Activated CD8-positive, alpha-beta T cell treated with anti-CD3 and anti-CD28 coated beads for 36 hours (primary cell): ENCODE measurements around the gene FUBP3. TPM values are rescaled to one million over a fixed set of nuclear protein-coding genes. Genes with fewer than 3 reads are reported as not detected.
"Not testable (repeated sequence)": the region's sequence is repeated elsewhere in the genome, so short reads cannot be mapped to it uniquely, and the experiment has no call there.

Source experiments
- ATAC-seq: fragments of 200-7000 bp; cut with Tn5 transposase; one replicate; pipeline ENCODE4 v1.10.0; 2021; ENCODE audit warnings: mild to moderate bottlenecking, moderate library complexity
- CTCF ChIA-PET: fragments of 350-600 bp; sonication (Branson Sonifier 250); formaldehyde crosslinking; loops from one replicate; lab custom pipeline; 2021; ENCODE audit warnings: antibody characterized with exemption; lab: Charles Lee
- POLR2A ChIA-PET: fragments of 350-600 bp; sonication (Branson Sonifier 250); formaldehyde crosslinking; loops from one replicate; lab custom pipeline; 2021; ENCODE audit warnings: antibody characterized with exemption; lab: Charles Lee
- DNase-seq: peaks from one replicate; pipeline ENCODE4 v3.0.0-alpha.2; 2020
- H3K27ac Mint-ChIP-seq: one replicate; pipeline ENCODE4 v1.8.0; 2021; ENCODE audit warnings: mild to moderate bottlenecking, mixed read lengths
- H3K27me3 Mint-ChIP-seq: one replicate; pipeline ENCODE4 v1.8.0; 2021; ENCODE audit warnings: mixed read lengths
- H3K36me3 Mint-ChIP-seq: one replicate; pipeline ENCODE4 v1.8.0; 2021; ENCODE audit warnings: low read depth, mixed read lengths
- H3K4me1 Mint-ChIP-seq: one replicate; pipeline ENCODE4 v1.8.0; 2021; ENCODE audit warnings: low read depth, mixed read lengths
- H3K4me3 Mint-ChIP-seq: one replicate; pipeline ENCODE4 v1.8.0; 2021; ENCODE audit warnings: mild to moderate bottlenecking, moderate library complexity, mixed read lengths
- H3K9me3 Mint-ChIP-seq: one replicate; pipeline ENCODE4 v1.8.0; 2021; ENCODE audit warnings: mixed read lengths
- intact Hi-C: fragments of 100-400 bp; cut with micrococcal nuclease; formaldehyde crosslinking; loops from one replicate; pipeline ENCODE4 v1.10.0; 2022
- total RNA-seq, 2 experiments: library from RNA; stranded (reverse); gene quantifications; one replicate each; pipeline ENCODE4 v1.2.3, GENCODE V29; 2021
- TF ChIP-seq, protein P1 (sequence below): fragments of 200-600 bp; IDR thresholded peaks from one replicate; pipeline ENCODE4 v1.8.0; 2022; ENCODE audit warnings: antibody characterized with exemption, mild to moderate bottlenecking

The FUBP3 gene
- total RNA-seq, 2 experiments from 2014 or later: 32.9 to 42.9 TPM

GRCh38 chr9:130680836-130681768 lies 101.7 kb downstream of the FUBP3 start:
- peak; percentile 61 for ATAC-seq
- Mint-ChIP-seq H3K4me1 (peaks cover 7% of the 10 kb centered on the region), H3K36me3 (no peaks in the 10 kb centered on the region), H3K9me3 (peaks cover 2% of the 10 kb centered on the region), H3K27me3 (peaks cover 10% of the 10 kb centered on the region), H3K27ac (no peak overlapping the region), H3K4me3 (peak overlapping the region; percentile 61)
- CTCF ChIA-PET: interaction anchor here (1.2 to 5.7 kb wide), 6 partner anchors 12 to 227 kb away, joined by 3 to 124 read pairs (median 24); partner anchors contain the start of gene EXOSC2
- intact Hi-C loops: no loop called here
- TF ChIP-seq, protein P1, sequence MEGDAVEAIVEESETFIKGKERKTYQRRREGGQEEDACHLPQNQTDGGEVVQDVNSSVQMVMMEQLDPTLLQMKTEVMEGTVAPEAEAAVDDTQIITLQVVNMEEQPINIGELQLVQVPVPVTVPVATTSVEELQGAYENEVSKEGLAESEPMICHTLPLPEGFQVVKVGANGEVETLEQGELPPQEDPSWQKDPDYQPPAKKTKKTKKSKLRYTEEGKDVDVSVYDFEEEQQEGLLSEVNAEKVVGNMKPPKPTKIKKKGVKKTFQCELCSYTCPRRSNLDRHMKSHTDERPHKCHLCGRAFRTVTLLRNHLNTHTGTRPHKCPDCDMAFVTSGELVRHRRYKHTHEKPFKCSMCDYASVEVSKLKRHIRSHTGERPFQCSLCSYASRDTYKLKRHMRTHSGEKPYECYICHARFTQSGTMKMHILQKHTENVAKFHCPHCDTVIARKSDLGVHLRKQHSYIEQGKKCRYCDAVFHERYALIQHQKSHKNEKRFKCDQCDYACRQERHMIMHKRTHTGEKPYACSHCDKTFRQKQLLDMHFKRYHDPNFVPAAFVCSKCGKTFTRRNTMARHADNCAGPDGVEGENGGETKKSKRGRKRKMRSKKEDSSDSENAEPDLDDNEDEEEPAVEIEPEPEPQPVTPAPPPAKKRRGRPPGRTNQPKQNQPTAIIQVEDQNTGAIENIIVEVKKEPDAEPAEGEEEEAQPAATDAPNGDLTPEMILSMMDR: no peak
- peak; percentile 71 for DNase-seq
- POLR2A ChIA-PET: interaction anchor here (0.6 to 1.4 kb wide), 2 partner anchors 16 to 47 kb away, joined by 3 read pairs; partner anchors contain the start of gene PRDM12

DNA sequence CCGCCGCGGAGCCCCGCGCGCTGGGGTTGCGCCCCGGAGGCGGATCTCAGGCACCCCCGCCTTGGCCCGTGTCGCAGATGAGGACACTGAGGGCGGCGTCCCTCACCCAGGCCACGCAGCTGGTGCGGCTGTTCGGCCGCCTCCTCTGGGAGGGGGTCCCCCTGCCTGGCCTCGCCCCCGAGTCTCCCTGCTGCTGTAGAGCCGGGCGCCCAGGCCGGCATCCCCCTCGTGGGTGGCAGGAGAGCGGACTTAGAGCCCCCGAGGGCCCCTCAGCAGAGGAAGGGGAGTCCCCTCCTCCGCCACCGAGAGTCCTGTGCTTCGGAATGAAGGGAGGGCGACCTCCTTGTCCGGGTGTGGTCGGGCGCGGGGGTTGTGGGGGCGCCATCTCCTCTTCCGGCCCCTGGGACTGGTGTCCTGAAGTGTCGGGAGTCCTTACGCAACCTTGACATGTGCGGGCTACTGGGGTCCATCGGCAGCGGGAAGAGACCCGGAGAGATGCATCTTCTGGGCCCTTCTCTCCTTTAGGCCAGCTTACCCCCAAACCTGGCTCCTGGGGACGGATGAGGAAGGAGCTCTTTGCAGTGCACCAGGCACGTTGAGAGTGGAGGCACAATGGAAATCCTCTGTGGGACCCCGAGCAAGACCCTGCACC lies 102.5 kb downstream of the FUBP3 start:
- peak; percentile 47 for DNase-seq
- intact Hi-C loops: loop anchor here (2.0 kb wide), 1 partner anchor 221 kb away; no protein-coding TSS in a partner anchor
- Mint-ChIP-seq H3K4me1 (peaks cover 7% of the 10 kb centered on the region), H3K27me3 (peaks cover 10% of the 10 kb centered on the region), H3K4me3 (peak overlapping the region; percentile 83), H3K36me3 (no peaks in the 10 kb centered on the region), H3K27ac (no peak overlapping the region), H3K9me3 (peaks cover 2% of the 10 kb centered on the region)
- ATAC-seq: peak; percentile 52
- TF ChIP-seq, protein P1: no peak
- CTCF ChIA-PET: interaction anchor here (0.7 to 5.7 kb wide), 21 partner anchors 9 to 228 kb away, joined by 3 to 124 read pairs (median 5); partner anchors contain the start of genes EXOSC2 and PRDM12
- POLR2A ChIA-PET: interaction anchor here (0.8 to 1.9 kb wide), 5 partner anchors 12 to 70 kb away, joined by 3 to 7 read pairs (median 3); partner anchors contain the start of genes EXOSC2 and PRDM12

- Mint-ChIP-seq H3K27me3 (peaks cover 12% of the 10 kb centered on the region), H3K4me1 (peaks cover 7% of the 10 kb centered on the region), H3K27ac (peak overlapping the region; percentile 79), H3K9me3 (peaks cover 2% of the 10 kb centered on the region), H3K4me3 (peak overlapping the region; percentile 83), H3K36me3 (no peaks in the 10 kb centered on the region)
- TF ChIP-seq, protein P1: peak; percentile 95
- CTCF ChIA-PET: interaction anchor here (0.7 to 5.7 kb wide), 26 partner anchors 8 to 235 kb away, joined by 3 to 124 read pairs (median 4); partner anchors contain the start of genes EXOSC2 and PRDM12
- intact Hi-C loops: loop anchor here (2.0 kb wide), 1 partner anchor 222 kb away; no protein-coding TSS in a partner anchor
- POLR2A ChIA-PET: interaction anchor here (0.8 to 1.9 kb wide), 5 partner anchors 11 to 70 kb away, joined by 3 to 7 read pairs (median 3); partner anchors contain the start of genes EXOSC2 and PRDM12
- DNase-seq (peak; percentile 70), ATAC-seq (peak; percentile 29)
Measured at GRCh38 chr9:130682421-130683121, 103.2 kb downstream of the FUBP3 start.

DNA sequence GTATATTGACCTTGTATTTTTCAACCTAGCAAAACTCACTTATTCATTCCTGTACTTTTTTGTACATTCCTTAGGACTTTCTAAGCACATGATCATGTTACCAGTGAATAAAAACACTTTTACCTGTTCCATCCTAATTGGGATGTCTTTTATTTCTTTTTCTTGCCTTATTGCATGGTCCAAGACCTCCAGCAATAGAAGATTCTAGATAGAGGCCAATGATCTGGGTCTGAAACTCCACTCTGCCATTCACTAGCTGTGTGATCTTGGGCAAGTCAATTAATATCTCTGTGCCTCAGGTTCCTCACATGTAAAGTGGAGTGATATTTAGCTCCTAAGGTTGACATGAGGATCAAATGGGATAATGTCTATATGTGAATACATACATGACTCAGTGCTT lies 105.7 kb downstream of the FUBP3 start:
- H3K27me3 Mint-ChIP-seq: peaks cover 11% of the 10 kb centered on the region
- peaks cover 7% of the 10 kb centered on the region for H3K4me1 Mint-ChIP-seq
- ATAC-seq (no peak), DNase-seq (no peak)
- H3K9me3 Mint-ChIP-seq: peaks cover 2% of the 10 kb centered on the region
- intact Hi-C loops: no loop called here
- TF ChIP-seq, protein P1: no peak
- no peak overlapping the region for H3K4me3 Mint-ChIP-seq
- no peaks in the 10 kb centered on the region for H3K36me3 Mint-ChIP-seq
- no peak overlapping the region for H3K27ac Mint-ChIP-seq
- ChIA-PET POLR2A (no interaction called here), CTCF (interaction anchor here (1.0 to 5.7 kb wide), 9 partner anchors 8 to 361 kb away, joined by 3 to 124 read pairs (median 5); partner anchors contain the start of gene EXOSC2)

- H3K4me1 Mint-ChIP-seq, H3K4me3 Mint-ChIP-seq, H3K27ac Mint-ChIP-seq, ATAC-seq, H3K27me3 Mint-ChIP-seq, H3K36me3 Mint-ChIP-seq, intact Hi-C loops, H3K9me3 Mint-ChIP-seq, DNase-seq: not testable (repeated sequence)
- POLR2A ChIA-PET: interaction anchor here (1.3 kb wide), 1 partner anchor 15 kb away, joined by 3 read pairs; no protein-coding TSS in a partner anchor
- CTCF ChIA-PET: interaction anchor here (4.9 to 5.7 kb wide), 2 partner anchors 14 to 224 kb away, joined by 36 to 124 read pairs; no protein-coding TSS in a partner anchor
Measured at GRCh38 chr9:130685945-130686344, 106.6 kb downstream of the FUBP3 start.
